NK-92 treated with Interleukin-12 subunit alpha and Interleukin-12 subunit beta, amount 100 ng/mL, for 24 hours (cell line): Measurements from ENCODE around the gene YY1.

Experiments
- DNase-seq: peaks from one replicate; lab custom pipeline; 2025; lab: John Stamatoyannopoulos, UW

Gene YY1

GRCh38 chr14:100317912-100318808 lies 79.2 kb downstream of the YY1 start:
- DNase-seq, result no peak

GRCh38 chr14:100320157-100320856 lies 81.4 kb downstream of the YY1 start:
- no peak for DNase-seq

DNA sequence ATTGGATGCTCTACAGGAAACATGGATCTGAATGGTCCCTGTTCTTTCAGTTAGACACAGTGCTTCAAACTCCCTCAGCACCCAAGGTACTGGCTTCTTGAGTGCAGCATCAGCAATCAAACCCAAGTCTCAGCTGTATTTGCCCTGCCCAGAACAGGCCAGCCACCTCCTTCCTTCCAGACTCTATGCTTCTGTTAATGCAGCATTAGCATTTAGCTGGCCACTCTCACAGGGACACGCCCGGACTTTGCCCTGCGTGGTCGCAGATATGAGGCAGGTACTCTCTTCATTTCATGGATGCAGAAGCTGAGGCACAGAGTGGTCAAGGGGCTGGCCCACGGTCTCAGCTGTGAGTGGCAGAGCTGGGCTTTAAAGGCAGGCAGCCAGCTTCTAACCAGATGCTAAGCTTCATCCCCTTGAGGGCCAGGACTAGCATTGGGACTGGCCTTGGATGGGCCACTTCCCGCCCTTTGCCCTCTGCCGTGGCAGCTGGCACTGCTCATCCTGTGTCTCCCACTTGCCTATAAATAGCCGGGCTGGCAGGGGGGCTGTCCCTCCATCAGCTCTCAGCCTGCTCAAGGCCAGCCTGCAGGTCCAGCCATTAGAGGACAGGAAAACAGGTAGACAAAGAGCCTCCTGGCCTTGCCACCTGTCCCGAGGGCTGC lies 82.7 kb downstream of the YY1 start:
- no peak for DNase-seq

GRCh38 chr14:100322138-100322957 lies 83.4 kb downstream of the YY1 start:
- DNase-seq, result no peak

- no peak for DNase-seq
Measured at GRCh38 chr14:100323121-100323941, 84.4 kb downstream of the YY1 start, which contains the start of gene SLC25A47. Gene SLC25A47, plus strand, starts transcription at chr14:100323339. Its CDS starts 76 bp downstream, at chr14:100323415.

- DNase-seq, result no peak
Measured at GRCh38 chr14:100323942-100324307, 85.0 kb downstream of the YY1 start.

- DNase-seq, result no peak
Measured at GRCh38 chr14:100325231-100325632, 86.3 kb downstream of the YY1 start.

GRCh38 chr14:100325958-100326357 lies 87.0 kb downstream of the YY1 start:
- DNase-seq, result no peak

DNA sequence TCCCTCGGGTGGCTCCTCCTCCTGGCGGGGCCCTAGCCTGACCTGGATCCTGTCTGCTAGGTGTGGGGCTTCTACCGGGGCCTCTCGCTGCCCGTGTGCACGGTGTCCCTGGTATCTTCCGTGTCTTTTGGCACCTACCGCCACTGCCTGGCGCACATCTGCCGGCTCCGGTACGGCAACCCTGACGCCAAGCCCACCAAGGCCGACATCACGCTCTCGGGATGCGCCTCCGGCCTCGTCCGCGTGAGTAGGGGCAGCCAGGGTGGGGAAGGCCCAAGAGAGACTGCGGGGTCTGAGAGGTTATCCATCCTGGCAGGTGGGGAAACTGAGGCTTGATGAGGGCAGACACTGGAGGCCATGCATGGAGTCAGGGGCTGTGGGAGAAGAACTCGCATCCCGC lies 88.2 kb downstream of the YY1 start:
- no peak for DNase-seq

- no peak for DNase-seq
Measured at GRCh38 chr14:100328495-100329163, 89.7 kb downstream of the YY1 start.

- no peak for DNase-seq
Measured at GRCh38 chr14:100329233-100330006, 90.5 kb downstream of the YY1 start.

GRCh38 chr14:100330007-100330344 lies 91.0 kb downstream of the YY1 start:
- no peak for DNase-seq

- DNase-seq, result no peak
Measured at GRCh38 chr14:100330388-100330931, 91.5 kb downstream of the YY1 start.

DNA sequence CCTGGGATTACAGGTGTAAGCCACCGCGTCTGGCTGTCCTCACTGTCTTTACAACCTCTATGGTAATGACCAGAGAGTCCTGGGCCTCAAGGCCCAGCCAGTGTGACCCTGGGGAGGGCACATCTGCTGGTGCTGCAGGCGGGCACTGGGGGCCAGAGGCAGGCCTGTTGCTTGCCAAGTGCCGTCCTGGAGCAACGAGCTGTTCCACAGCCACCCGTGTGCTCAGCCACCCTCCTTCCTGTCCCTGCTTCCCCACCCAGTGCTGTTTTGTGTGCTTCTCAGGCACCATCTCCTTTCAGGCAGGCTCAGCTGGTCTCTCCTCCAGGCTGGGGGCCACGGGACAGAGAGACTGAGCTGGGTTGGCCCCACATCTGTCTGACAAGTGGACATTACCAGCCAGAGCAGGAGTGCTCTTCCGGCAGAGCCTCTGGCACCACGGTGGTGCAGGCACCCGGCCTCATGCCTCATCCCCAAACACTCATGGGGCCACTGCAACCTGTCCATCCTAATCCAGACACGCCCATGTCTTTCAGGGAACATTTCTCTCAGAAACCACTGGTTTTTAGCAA lies 93.2 kb downstream of the YY1 start:
- no peak for DNase-seq
